GM10248 (cell line): ENCODE data around the gene CACNA1B.

ENCODE experiments used
- CTCF ChIA-PET: fragments of 300-600 bp; sonication (Branson Sonifier 250); formaldehyde crosslinking; extraction: SDS; loops from one replicate; lab custom pipeline; 2021; ENCODE audit warnings: antibody characterized with exemption; lab: Yijun Ruan, JAX
- POLR2A ChIA-PET: fragments of 350-650 bp; sonication (Branson Sonifier 250); formaldehyde crosslinking; extraction: SDS; loops from one replicate; lab custom pipeline; 2020; ENCODE audit warnings: antibody characterized with exemption; lab: Yijun Ruan, JAX
- DNase-seq: peaks from one replicate; pipeline ENCODE4 v3.0.0; 2012; ENCODE audit errors: extremely low spot score
- TF ChIP-seq, protein P1 (sequence below): IDR thresholded peaks from 2 replicates; pipeline ENCODE4 v1.5.1; 2012; ENCODE audit warnings: mild to moderate bottlenecking, low read depth; ENCODE audit errors: extremely low read depth, missing control alignments, control extremely low read depth

CACNA1B gene

DNA sequence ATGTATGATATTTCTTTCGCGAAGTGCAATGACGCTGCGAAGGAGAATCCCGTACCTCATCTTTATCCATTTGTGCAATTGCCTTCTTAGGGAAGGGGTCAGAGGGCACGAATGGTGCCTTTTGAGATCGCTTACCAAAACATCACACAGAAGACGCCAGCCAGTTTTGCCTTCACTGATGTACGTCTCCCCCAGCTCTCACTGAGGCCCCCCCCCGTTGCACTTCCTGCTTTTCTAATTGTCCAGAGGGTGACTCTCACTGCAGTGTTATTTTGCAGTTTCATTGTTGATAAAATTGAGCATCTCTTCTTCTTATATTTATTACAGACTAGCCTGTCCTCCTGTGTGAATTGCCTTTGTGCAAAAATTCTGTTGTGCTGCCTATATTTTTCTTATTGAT, 39.0 kb upstream of the CACNA1B start:
- no peak for DNase-seq
- CTCF ChIA-PET, result no interaction called here
- TF ChIP-seq, protein P1, sequence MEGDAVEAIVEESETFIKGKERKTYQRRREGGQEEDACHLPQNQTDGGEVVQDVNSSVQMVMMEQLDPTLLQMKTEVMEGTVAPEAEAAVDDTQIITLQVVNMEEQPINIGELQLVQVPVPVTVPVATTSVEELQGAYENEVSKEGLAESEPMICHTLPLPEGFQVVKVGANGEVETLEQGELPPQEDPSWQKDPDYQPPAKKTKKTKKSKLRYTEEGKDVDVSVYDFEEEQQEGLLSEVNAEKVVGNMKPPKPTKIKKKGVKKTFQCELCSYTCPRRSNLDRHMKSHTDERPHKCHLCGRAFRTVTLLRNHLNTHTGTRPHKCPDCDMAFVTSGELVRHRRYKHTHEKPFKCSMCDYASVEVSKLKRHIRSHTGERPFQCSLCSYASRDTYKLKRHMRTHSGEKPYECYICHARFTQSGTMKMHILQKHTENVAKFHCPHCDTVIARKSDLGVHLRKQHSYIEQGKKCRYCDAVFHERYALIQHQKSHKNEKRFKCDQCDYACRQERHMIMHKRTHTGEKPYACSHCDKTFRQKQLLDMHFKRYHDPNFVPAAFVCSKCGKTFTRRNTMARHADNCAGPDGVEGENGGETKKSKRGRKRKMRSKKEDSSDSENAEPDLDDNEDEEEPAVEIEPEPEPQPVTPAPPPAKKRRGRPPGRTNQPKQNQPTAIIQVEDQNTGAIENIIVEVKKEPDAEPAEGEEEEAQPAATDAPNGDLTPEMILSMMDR, result no peak
- POLR2A ChIA-PET, result no interaction called here

DNA sequence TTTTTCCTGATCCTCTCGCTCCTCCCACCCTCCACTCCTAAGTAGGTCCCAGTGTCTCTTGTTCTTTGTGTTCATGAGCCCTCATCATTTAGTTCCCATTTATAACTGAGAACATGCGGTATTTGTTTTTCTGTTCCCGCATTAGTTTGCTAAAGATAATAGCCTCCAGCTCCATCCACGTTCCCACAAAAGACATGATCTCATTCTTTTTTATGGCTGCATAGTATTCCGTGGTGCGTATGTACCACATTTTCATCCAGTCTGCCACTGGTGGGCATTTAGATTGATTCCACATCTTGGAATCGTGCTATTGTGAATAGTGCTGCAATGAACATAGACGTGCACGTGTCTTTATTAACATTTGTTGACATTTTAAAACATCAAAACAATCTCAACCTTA, 34.2 kb upstream of the CACNA1B start:
- TF ChIP-seq, protein P1, result no peak
- CTCF ChIA-PET, result no interaction called here
- no peak for DNase-seq
- POLR2A ChIA-PET, result no interaction called here

DNA sequence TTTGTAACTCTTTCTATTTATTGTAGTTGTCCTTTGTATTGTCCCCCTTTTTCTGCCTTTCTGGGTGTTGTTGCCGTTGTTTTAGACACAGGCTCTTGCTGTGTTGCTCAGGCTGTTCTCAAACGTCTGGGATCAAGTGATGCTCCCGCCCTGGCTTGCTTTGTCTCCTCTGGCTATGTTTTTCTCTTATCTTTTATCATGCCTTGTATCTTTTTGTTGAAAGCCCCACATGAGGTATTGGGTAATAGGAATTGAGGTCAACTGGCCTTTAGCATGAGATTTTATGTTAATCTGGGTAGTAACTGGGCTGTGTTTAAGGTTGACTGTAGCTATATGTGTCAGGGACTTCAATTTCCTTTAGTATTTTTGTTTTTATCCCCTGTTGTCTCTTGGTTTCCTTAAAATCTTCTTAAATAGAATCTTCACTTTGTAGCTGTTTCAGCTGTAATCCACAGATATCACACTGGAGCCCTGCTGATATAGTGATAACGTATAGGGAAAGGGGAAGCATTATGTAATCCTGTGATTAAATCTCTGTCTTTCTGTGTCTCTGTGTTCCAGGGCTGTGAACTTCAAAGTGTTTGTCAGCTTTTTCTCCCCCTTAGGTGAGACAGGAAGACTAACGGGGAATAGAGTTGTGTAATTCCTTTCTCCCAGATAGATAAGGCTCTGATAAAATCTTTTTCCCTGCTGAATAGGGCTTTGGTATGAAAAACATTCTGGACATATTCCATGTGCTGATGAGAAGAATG, 25.9 kb upstream of the CACNA1B start:
- CTCF ChIA-PET, result interaction anchor here (0.8 kb wide), 1 partner anchor 29 kb away, joined by 3 read pairs; no protein-coding TSS in a partner anchor
- POLR2A ChIA-PET, result no interaction called here
- TF ChIP-seq, protein P1, result no peak
- no peak for DNase-seq

DNA sequence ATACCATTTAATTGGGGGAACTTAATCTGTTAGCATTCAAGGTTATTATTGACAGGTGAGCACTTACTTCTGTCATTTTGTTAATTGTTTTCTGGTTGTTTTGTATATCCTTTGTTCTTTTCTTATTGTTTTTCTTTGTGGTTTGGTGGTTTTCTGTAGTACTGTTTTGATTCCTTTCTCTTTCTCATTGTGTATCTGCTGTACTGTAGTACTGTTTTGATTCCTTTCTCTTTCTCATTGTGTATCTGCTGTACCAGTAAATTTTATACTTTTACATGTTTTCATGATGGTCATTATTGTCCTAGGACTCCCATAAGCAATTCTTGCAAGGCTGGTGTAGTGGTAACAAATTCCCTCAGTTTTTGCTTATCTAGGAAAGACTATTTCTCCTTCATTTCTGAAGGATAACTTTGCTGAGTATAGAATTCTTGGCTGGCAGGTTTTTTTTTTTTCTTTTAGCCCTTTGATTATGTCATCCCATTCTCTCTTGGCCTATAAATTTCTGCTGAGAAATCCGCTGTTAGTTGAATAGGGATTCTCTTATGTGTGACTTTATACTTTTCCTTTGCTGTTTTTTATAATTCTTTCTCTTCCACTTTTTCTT, 24.1 kb upstream of the CACNA1B start:
- TF ChIP-seq, protein P1, result no peak
- ChIA-PET CTCF (no interaction called here), POLR2A (no interaction called here)
- no peak for DNase-seq

DNA sequence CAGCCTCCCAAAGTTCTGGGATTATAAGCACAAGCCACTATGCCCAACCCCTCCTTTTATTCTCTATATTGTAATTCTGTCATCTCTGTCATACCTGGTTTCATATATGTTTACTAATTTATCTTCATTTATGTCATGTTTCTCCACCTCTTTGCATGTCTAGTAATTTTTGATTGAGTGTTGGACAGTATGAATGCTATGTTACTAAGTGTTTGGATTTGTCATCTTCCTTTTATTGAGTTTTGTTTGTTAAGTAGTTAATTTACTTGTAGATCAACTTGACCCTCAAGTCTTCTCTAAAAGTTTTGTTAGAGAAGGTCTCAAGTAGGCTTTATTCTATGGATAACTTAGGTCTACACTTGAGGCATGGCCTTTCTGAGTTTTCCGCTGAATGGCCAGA, 17.2 kb upstream of the CACNA1B start:
- no peak for DNase-seq
- CTCF ChIA-PET, result no interaction called here
- TF ChIP-seq, protein P1, result no peak
- POLR2A ChIA-PET, result no interaction called here

DNA sequence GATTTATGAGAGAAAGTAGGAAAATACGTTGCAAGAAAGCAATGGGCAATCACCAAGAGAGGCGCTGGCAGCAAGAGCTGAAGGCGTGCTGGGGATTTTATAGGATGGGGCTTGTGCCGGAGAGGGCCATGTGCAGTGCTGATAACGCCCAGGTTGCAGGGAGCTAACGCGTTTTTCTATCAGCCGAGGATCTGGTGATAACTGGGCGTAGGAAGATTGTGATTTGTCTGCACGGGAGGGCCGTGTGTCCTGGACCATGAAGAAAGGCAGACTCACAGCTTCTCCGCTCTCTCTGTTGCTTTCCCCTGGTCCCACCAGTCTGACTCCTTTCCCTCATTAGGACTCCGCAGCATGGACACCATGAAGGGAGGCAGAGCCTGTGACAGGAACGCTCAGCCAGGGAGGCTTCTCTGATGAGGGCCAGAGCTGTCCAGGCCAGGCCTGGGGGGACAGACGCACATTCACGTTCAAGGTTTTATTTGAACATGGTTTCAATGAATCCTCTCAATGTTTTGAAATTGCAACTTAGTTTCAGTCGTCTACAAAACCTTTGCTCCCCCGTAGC, 11.9 kb upstream of the CACNA1B start:
- POLR2A ChIA-PET, result no interaction called here
- no peak for DNase-seq
- CTCF ChIA-PET, result interaction anchor here (1.7 to 2.2 kb wide), 2 partner anchors 10 to 38 kb away, joined by 5 to 6 read pairs; no protein-coding TSS in a partner anchor
- TF ChIP-seq, protein P1, result no peak
